ENCODE data around the gene GUCA2A. TPM values are rescaled to one million over a fixed set of nuclear protein-coding genes. Genes with fewer than 3 reads are reported as not detected.
A peak's percentile ranks its signal among the peaks of the same experiment; 100 is the strongest.
"Not testable (repeated sequence)": the region's sequence is repeated elsewhere in the genome, so short reads cannot be mapped to it uniquely, and the experiment has no call there.

GUCA2A gene
- total and polyA plus RNA-seq, 2 donors from 2014 or later: not detected

- FAIRE-seq: no peak
- intact Hi-C loops (cut with DNase I): no loop called here
- no peak for TF ChIP-seq CTCF (IDR thresholded peaks at IDR 0.05; ENCODE audit: borderline replicate concordance, extremely low read depth, insufficient read depth)
Observed at GRCh38 chr1:42209526-42210251, 45.1 kb upstream of the GUCA2A start.

GRCh38 chr1:42206930-42207329 is 42.4 kb upstream of the GUCA2A start:
- intact Hi-C loops (cut with DNase I); FAIRE-seq: not testable (repeated sequence)

More at GRCh38 chr1:42209526-42210251, 45.1 kb upstream of the GUCA2A start:
- Histone ChIP-seq H3K36me3 (ENCODE audit: control insufficient read depth in 2 of 3, insufficient read depth in 3 of 3, low read length in 3 of 3) (peaks cover 0 to 7% (median 0%) of the 10 kb centered on the region in 3 donors), H3K27ac (ENCODE audit: low read depth in 2 of 2, low read length in 2 of 2) (no peak overlapping the region), H3K9me3 (ENCODE audit: control insufficient read depth in 2 of 3, insufficient read depth in 1 of 3, low read length in 3 of 3) (peaks cover 0 to 2% (median 0%) of the 10 kb centered on the region in 3 donors), H3K4me3 (ENCODE audit: low read length in 3 of 3) (no peak overlapping the region), H3K4me1 (ENCODE audit: control insufficient read depth in 2 of 3, insufficient read depth in 2 of 3, low read depth in 1 of 3, low read length in 3 of 3) (peaks cover 0 to 5% (median 0%) of the 10 kb centered on the region in 3 donors), H3K27me3 (ENCODE audit: control insufficient read depth, insufficient read depth, low read length) (no peaks in the 10 kb centered on the region), H3K9ac (ENCODE audit: low read length in 3 of 3) (no peak overlapping the region)
- peak in 1 of 5 donors; percentile 47 for DNase-seq

GRCh38 chr1:42206164-42206563 is 41.6 kb upstream of the GUCA2A start:
- intact Hi-C loops (cut with DNase I): no loop called here
- no peak overlapping the region for H3K9ac ChIP-seq (ENCODE audit: low read length in 3 of 3)
- no peak overlapping the region for H3K27ac ChIP-seq (ENCODE audit: low read depth in 2 of 2, low read length in 2 of 2)
- peaks cover 0 to 5% (median 0%) of the 10 kb centered on the region in 3 donors for H3K4me1 ChIP-seq (ENCODE audit: control insufficient read depth in 2 of 3, insufficient read depth in 2 of 3, low read depth in 1 of 3, low read length in 3 of 3)
- FAIRE-seq (no peak), DNase-seq (peak in 2 of 5 donors; percentile 10 to 17)
- no peak overlapping the region for H3K4me3 ChIP-seq (ENCODE audit: low read length in 3 of 3)
- TF ChIP-seq CTCF (IDR thresholded peaks at IDR 0.05; ENCODE audit: borderline replicate concordance, extremely low read depth, insufficient read depth): no peak
- no peaks in the 10 kb centered on the region for H3K27me3 ChIP-seq (ENCODE audit: control insufficient read depth, insufficient read depth, low read length)
- H3K36me3 ChIP-seq (ENCODE audit: control insufficient read depth in 2 of 3, insufficient read depth in 3 of 3, low read length in 3 of 3): peaks cover 0 to 12% (median 0%) of the 10 kb centered on the region in 3 donors
- H3K9me3 ChIP-seq (ENCODE audit: control insufficient read depth in 2 of 3, insufficient read depth in 1 of 3, low read length in 3 of 3): peaks cover 0 to 2% (median 0%) of the 10 kb centered on the region in 3 donors

More at GRCh38 chr1:42206930-42207329, 42.4 kb upstream of the GUCA2A start:
- not testable (repeated sequence) for H3K27me3 ChIP-seq (ENCODE audit: control insufficient read depth, insufficient read depth, low read length); H3K4me3 ChIP-seq (ENCODE audit: low read length in 3 of 3); H3K27ac ChIP-seq (ENCODE audit: low read depth in 2 of 2, low read length in 2 of 2); DNase-seq; H3K9me3 ChIP-seq (ENCODE audit: control insufficient read depth in 2 of 3, insufficient read depth in 1 of 3, low read length in 3 of 3); H3K9ac ChIP-seq (ENCODE audit: low read length in 3 of 3); H3K4me1 ChIP-seq (ENCODE audit: control insufficient read depth in 2 of 3, insufficient read depth in 2 of 3, low read depth in 1 of 3, low read length in 3 of 3)
- peaks cover 0 to 12% (median 0%) of the 10 kb centered on the region in 3 donors for H3K36me3 ChIP-seq (ENCODE audit: control insufficient read depth in 2 of 3, insufficient read depth in 3 of 3, low read length in 3 of 3)

GRCh38 chr1:42201986-42202385 is 37.4 kb upstream of the GUCA2A start:
- no peak overlapping the region for H3K4me3 ChIP-seq (ENCODE audit: low read length in 3 of 3)
- DNase-seq (no peak), FAIRE-seq (no peak)
- H3K36me3 ChIP-seq (ENCODE audit: control insufficient read depth in 2 of 3, insufficient read depth in 3 of 3, low read length in 3 of 3): peaks cover 0 to 23% (median 6%) of the 10 kb centered on the region in 3 donors
- no peak for TF ChIP-seq CTCF (IDR thresholded peaks at IDR 0.05; ENCODE audit: borderline replicate concordance, extremely low read depth, insufficient read depth)
- intact Hi-C loops (cut with DNase I): no loop called here
- no peaks in the 10 kb centered on the region for H3K9me3 ChIP-seq (ENCODE audit: control insufficient read depth in 2 of 3, insufficient read depth in 1 of 3, low read length in 3 of 3)
- H3K27me3 ChIP-seq (ENCODE audit: control insufficient read depth, insufficient read depth, low read length): no peaks in the 10 kb centered on the region
- no peak overlapping the region for H3K27ac ChIP-seq (ENCODE audit: low read depth in 2 of 2, low read length in 2 of 2)
- no peak overlapping the region for H3K9ac ChIP-seq (ENCODE audit: low read length in 3 of 3)
- no peaks in the 10 kb centered on the region for H3K4me1 ChIP-seq (ENCODE audit: control insufficient read depth in 2 of 3, insufficient read depth in 2 of 3, low read depth in 1 of 3, low read length in 3 of 3)

All from kidney (tissue), 14 donors.